MM.1S (cell line): ENCODE measurements around the gene XRCC5.

Experiments used
- DNase-seq: peaks from one replicate; pipeline ENCODE4 v3.0.0-alpha.2; 2015
- H2AFZ ChIP-seq: fragments of 300-600 bp; sonication (generic); 2 replicates; pipeline ENCODE4 v1.6.0; 2016; ENCODE audit warnings: antibody characterized with exemption, low read length
- H3F3A ChIP-seq: fragments of 300-600 bp; sonication (generic); 2 replicates; pipeline ENCODE4 v1.6.1; 2016; ENCODE audit warnings: mild to moderate bottlenecking, antibody characterized with exemption, low read length, moderate library complexity, mixed read lengths; ENCODE audit not compliant: insufficient read depth
- H3K27ac ChIP-seq: fragments of 300-600 bp; sonication (generic); 2 replicates; pipeline ENCODE4 v1.5.1; 2016; ENCODE audit warnings: mild to moderate bottlenecking, low read length
- H3K27me3 ChIP-seq: fragments of 300-600 bp; sonication (generic); replicated peaks from 2 replicates; pipeline ENCODE4 v1.6.0; 2016; ENCODE audit warnings: low read length; ENCODE audit not compliant: insufficient read depth
- H3K36me3 ChIP-seq: fragments of 300-600 bp; sonication (generic); replicated peaks from 2 replicates; pipeline ENCODE4 v1.6.1; 2016; ENCODE audit warnings: mild to moderate bottlenecking, low read length, mixed read lengths; ENCODE audit not compliant: insufficient read depth
- H3K4me1 ChIP-seq: fragments of 300-600 bp; sonication (generic); 2 replicates; pipeline ENCODE4 v1.6.1; 2016; ENCODE audit warnings: low read length, mixed read lengths
- H3K4me2 ChIP-seq: fragments of 300-600 bp; sonication (generic); 2 replicates; pipeline ENCODE4 v1.6.0; 2016; ENCODE audit warnings: low read depth, low read length
- H3K4me3 ChIP-seq: fragments of 300-600 bp; sonication (generic); 2 replicates; pipeline ENCODE4 v1.5.1; 2016; ENCODE audit warnings: low read length, mixed read lengths
- H3K79me2 ChIP-seq: fragments of 300-600 bp; sonication (generic); 2 replicates; pipeline ENCODE4 v1.6.1; 2016; ENCODE audit warnings: mixed run types, low read length, mixed read lengths
- H3K9ac ChIP-seq: fragments of 300-600 bp; sonication (generic); 2 replicates; pipeline ENCODE4 v1.6.1; 2016; ENCODE audit warnings: low read length, mixed read lengths
- H3K9me2 ChIP-seq: fragments of 300-600 bp; sonication (generic); replicated peaks from 2 replicates; pipeline ENCODE4 v1.6.1; 2016; ENCODE audit warnings: mild to moderate bottlenecking, low read length, mixed read lengths; ENCODE audit not compliant: insufficient read depth
- H3K9me3 ChIP-seq: fragments of 300-600 bp; sonication (generic); replicated peaks from 2 replicates; pipeline ENCODE4 v1.6.1; 2016; ENCODE audit warnings: mild to moderate bottlenecking, low read length, mixed read lengths; ENCODE audit not compliant: insufficient read depth
- H4K20me1 ChIP-seq: fragments of 300-600 bp; sonication (generic); 2 replicates; pipeline ENCODE4 v1.6.1; 2016; ENCODE audit warnings: mild to moderate bottlenecking, low read length, moderate library complexity, mixed read lengths; ENCODE audit not compliant: insufficient read depth
- CTCF ChIP-seq: fragments of 300-600 bp; sonication (generic); IDR thresholded peaks from 2 replicates; pipeline ENCODE4 v1.5.1; 2016; ENCODE audit warnings: antibody characterized with exemption, low read length, mixed read lengths
- EZH2 ChIP-seq: fragments of 300-600 bp; sonication (generic); optimal IDR thresholded peaks from 2 replicates; pipeline ENCODE3; 2017; ENCODE audit warnings: low read depth, mild to moderate bottlenecking, antibody characterized with exemption, low read length, mixed read lengths
- EZH2phosphoT487 ChIP-seq: fragments of 300-600 bp; sonication (generic); IDR thresholded peaks from 2 replicates; pipeline ENCODE4 v1.6.1; 2018; ENCODE audit warnings: antibody characterized with exemption, low read length

Gene XRCC5

GRCh38 chr2:216094701-216095100 lies 14.4 kb upstream of the XRCC5 start:
- Histone ChIP-seq H3F3A (peaks cover 14% of the 10 kb centered on the region), H3K9me3 (no peaks in the 10 kb centered on the region), H3K4me1 (peaks cover 14% of the 10 kb centered on the region), H3K27me3 (no peaks in the 10 kb centered on the region), H3K27ac (no peak overlapping the region), H3K4me3 (no peak overlapping the region), H3K9ac (no peak overlapping the region), H4K20me1 (no peaks in the 10 kb centered on the region), H3K36me3 (no peaks in the 10 kb centered on the region), H3K79me2 (no peaks in the 10 kb centered on the region), H2AFZ (no peak overlapping the region), H3K9me2 (no peaks in the 10 kb centered on the region), H3K4me2 (no peak overlapping the region)
- no peak for DNase-seq
- no peak for TF ChIP-seq EZH2
- TF ChIP-seq CTCF, result no peak
- no peak for TF ChIP-seq EZH2phosphoT487

GRCh38 chr2:216098421-216099334 lies 10.5 kb upstream of the XRCC5 start:
- H4K20me1 ChIP-seq, result no peaks in the 10 kb centered on the region
- H3K9me3 ChIP-seq, result no peaks in the 10 kb centered on the region
- no peak overlapping the region for H3K27ac ChIP-seq
- H3K4me3 ChIP-seq, result no peak overlapping the region
- no peaks in the 10 kb centered on the region for H3K9me2 ChIP-seq
- H3F3A ChIP-seq, result no peaks in the 10 kb centered on the region
- no peak overlapping the region for H3K4me2 ChIP-seq
- no peak overlapping the region for H3K9ac ChIP-seq
- no peaks in the 10 kb centered on the region for H3K4me1 ChIP-seq
- no peaks in the 10 kb centered on the region for H3K79me2 ChIP-seq
- DNase-seq, result no peak
- TF ChIP-seq EZH2 (no peak), EZH2phosphoT487 (no peak), CTCF (no peak)
- H3K36me3 ChIP-seq, result no peaks in the 10 kb centered on the region
- no peaks in the 10 kb centered on the region for H3K27me3 ChIP-seq
- no peak overlapping the region for H2AFZ ChIP-seq

GRCh38 chr2:216101109-216101508 lies 8.0 kb upstream of the XRCC5 start:
- no peak overlapping the region for H3K9ac ChIP-seq
- no peaks in the 10 kb centered on the region for H3K36me3 ChIP-seq
- H3F3A ChIP-seq, result no peaks in the 10 kb centered on the region
- no peak overlapping the region for H3K27ac ChIP-seq
- H3K9me3 ChIP-seq, result no peaks in the 10 kb centered on the region
- DNase-seq, result no peak
- no peak overlapping the region for H3K4me2 ChIP-seq
- H3K4me3 ChIP-seq, result no peak overlapping the region
- H3K9me2 ChIP-seq, result no peaks in the 10 kb centered on the region
- no peak overlapping the region for H2AFZ ChIP-seq
- no peaks in the 10 kb centered on the region for H3K27me3 ChIP-seq
- H3K79me2 ChIP-seq, result no peaks in the 10 kb centered on the region
- no peaks in the 10 kb centered on the region for H4K20me1 ChIP-seq
- H3K4me1 ChIP-seq, result no peaks in the 10 kb centered on the region
- TF ChIP-seq EZH2 (no peak), EZH2phosphoT487 (no peak), CTCF (no peak)
